ENCODE measurements around the gene MYL2. TPM values are rescaled to one million over a fixed set of nuclear protein-coding genes. Genes with fewer than 3 reads are reported as not detected.

The MYL2 gene
- total and polyA plus RNA-seq, 2 experiments from 2014 or later, result not detected

DNA sequence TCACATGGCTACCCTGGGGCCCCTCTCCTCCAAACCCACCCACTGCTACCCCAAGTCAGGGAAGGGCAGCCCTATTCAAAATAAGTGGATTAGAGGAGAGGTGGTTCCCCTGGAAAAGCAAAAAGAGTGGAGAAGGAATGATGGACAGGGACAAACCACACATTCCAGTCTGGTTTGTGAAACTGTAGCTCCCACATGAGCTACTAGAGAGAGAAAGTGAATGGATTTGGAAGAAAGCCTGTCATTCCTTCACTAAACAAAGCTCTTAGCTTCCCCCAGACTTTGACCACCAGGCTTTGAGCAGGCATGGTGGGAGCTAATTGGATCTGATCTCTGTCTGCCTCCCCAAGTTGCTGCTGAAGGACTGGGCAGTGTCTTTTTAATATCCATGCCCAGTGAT lies 45.6 kb downstream of the MYL2 start:
- Histone ChIP-seq H3K79me2 (ENCODE audit: insufficient read depth) (no peaks in the 10 kb centered on the region), H3K4me2 (ENCODE audit: unreplicated experiment) (no peak overlapping the region), H3K27me3 (replicated peaks; ENCODE audit: insufficient read depth) (peaks cover 30% of the 10 kb centered on the region), H3K9me3 (ENCODE audit: low read depth) (no peaks in the 10 kb centered on the region), H4K20me1 (ENCODE audit: insufficient read depth) (no peaks in the 10 kb centered on the region), H3K27ac (no peak overlapping the region), H3K4me3 (no peak overlapping the region), H2AFZ (no peak overlapping the region), H3K9me2 (ENCODE audit: insufficient read depth) (no peaks in the 10 kb centered on the region), H3K9ac (no peak overlapping the region), H3K4me1 (ENCODE audit: insufficient read depth) (peaks cover 8% of the 10 kb centered on the region; the same call in 1 of the 2 replicates), H3K36me3 (ENCODE audit: low read depth) (no peaks in the 10 kb centered on the region), H3F3A (ENCODE audit: insufficient read depth) (no peaks in the 10 kb centered on the region)
- TF ChIP-seq EZH2 (IDR thresholded peaks at IDR 0.05; ENCODE audit: insufficient read depth, poor library complexity, severe bottlenecking), result no peak
- TF ChIP-seq EZH2phosphoT487 (IDR thresholded peaks at IDR 0.05; ENCODE audit: insufficient read depth, low read depth), result no peak
- in situ Hi-C loops (cut with MboI), result no loop called here
- no peak for DNase-seq

DNA sequence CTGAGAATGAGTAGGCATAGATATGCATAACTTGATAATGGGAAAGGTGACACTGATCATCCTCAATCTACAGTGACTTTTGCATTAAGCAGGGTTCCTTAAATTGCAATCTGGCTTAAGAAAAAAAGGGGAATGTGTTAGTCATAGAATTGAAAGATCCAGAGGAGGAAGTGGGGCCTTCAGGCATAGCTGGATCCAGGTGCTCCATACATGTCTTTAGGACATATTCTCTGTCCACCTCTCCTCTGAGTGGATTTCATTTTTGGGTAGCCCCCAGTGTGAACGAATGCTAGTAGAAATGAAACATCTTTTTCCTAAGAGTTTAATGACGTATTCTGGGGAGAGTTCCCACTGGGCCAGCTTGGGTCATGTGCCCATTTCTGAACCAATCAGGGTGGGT lies 46.0 kb downstream of the MYL2 start:
- H3K4me3 ChIP-seq, result no peak overlapping the region
- no peak for DNase-seq
- H3K36me3 ChIP-seq (ENCODE audit: low read depth), result no peaks in the 10 kb centered on the region
- in situ Hi-C loops (cut with MboI), result no loop called here
- TF ChIP-seq EZH2 (IDR thresholded peaks at IDR 0.05; ENCODE audit: insufficient read depth, poor library complexity, severe bottlenecking) (no peak), EZH2phosphoT487 (IDR thresholded peaks at IDR 0.05; ENCODE audit: insufficient read depth, low read depth) (no peak)
- H3K9ac ChIP-seq, result no peak overlapping the region
- H3K79me2 ChIP-seq (ENCODE audit: insufficient read depth), result no peaks in the 10 kb centered on the region
- H4K20me1 ChIP-seq (ENCODE audit: insufficient read depth), result no peaks in the 10 kb centered on the region
- H3K27ac ChIP-seq, result no peak overlapping the region
- no peaks in the 10 kb centered on the region for H3K9me2 ChIP-seq (ENCODE audit: insufficient read depth)
- H3K27me3 ChIP-seq (replicated peaks; ENCODE audit: insufficient read depth), result peaks cover 30% of the 10 kb centered on the region
- H3K9me3 ChIP-seq (ENCODE audit: low read depth), result no peaks in the 10 kb centered on the region
- 39 to 54% methylated on average over 2 of the region's 2 CpGs for WGBS, 2 experiments (ENCODE audit: low coverage in 1 of 2, low lambda C conversion rate in 2 of 2, missing lambda C conversion rate in 2 of 2)
- no peak overlapping the region for H3K4me2 ChIP-seq (ENCODE audit: unreplicated experiment)
- H2AFZ ChIP-seq, result no peak overlapping the region
- no peaks in the 10 kb centered on the region for H3F3A ChIP-seq (ENCODE audit: insufficient read depth)
- peaks cover 8% of the 10 kb centered on the region; the same call in 1 of the 2 replicates for H3K4me1 ChIP-seq (ENCODE audit: insufficient read depth)

DNA sequence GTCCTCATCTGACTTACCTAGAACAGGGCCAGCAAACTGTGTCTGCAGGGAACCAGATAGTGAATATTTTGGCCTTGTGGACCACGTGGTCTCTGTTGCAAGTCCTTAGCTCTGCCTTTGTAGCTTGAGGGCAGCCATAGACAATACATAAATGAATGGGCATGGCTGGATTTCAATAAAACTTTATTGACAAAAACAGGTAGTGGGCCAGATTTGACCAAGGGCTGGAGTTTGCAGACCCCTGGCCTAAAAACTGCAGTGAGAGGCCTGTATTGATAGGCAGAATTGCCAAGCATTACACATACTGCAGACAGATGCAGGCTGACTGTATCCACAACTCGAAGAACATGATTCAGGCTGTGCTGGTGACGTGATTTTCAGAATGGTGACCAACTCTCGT lies 48.3 kb downstream of the MYL2 start:
- Histone ChIP-seq H2AFZ (no peak overlapping the region), H3K9me3 (ENCODE audit: low read depth) (no peaks in the 10 kb centered on the region), H3K79me2 (ENCODE audit: insufficient read depth) (no peaks in the 10 kb centered on the region), H3K4me2 (ENCODE audit: unreplicated experiment) (no peak overlapping the region), H3K27ac (no peak overlapping the region), H3K9ac (no peak overlapping the region), H3K27me3 (replicated peaks; ENCODE audit: insufficient read depth) (peaks cover 30% of the 10 kb centered on the region), H3K36me3 (ENCODE audit: low read depth) (no peaks in the 10 kb centered on the region), H3K4me1 (ENCODE audit: insufficient read depth) (no peaks in the 10 kb centered on the region), H4K20me1 (ENCODE audit: insufficient read depth) (no peaks in the 10 kb centered on the region), H3K9me2 (ENCODE audit: insufficient read depth) (no peaks in the 10 kb centered on the region), H3K4me3 (no peak overlapping the region), H3F3A (ENCODE audit: insufficient read depth) (no peaks in the 10 kb centered on the region)
- TF ChIP-seq EZH2 (IDR thresholded peaks at IDR 0.05; ENCODE audit: insufficient read depth, poor library complexity, severe bottlenecking), result no peak
- TF ChIP-seq EZH2phosphoT487 (IDR thresholded peaks at IDR 0.05; ENCODE audit: insufficient read depth, low read depth), result no peak
- WGBS, 2 experiments (ENCODE audit: low coverage in 1 of 2, low lambda C conversion rate in 2 of 2, missing lambda C conversion rate in 2 of 2), result 52 to 53% methylated on average over 4 of the region's 4 CpGs
- DNase-seq, result no peak
- in situ Hi-C loops (cut with MboI), result no loop called here

DNA sequence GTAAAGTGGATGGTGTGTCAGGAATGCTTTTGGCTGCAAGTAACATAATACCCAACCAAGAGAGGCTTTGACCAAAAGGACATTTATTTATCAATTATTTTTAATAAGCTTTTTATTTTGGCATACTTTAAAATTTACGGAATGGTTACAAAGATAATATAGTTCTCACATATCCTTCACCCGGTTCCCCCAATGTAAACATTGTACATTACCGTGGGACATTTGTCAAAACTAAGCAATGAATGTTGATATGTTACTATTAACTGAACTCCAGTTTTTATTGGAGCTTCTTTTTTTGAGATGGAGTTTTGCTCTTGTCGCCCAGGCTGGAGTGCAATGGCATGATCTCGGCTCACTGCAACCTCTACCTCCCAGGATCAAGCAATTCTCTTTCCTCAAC lies 50.6 kb downstream of the MYL2 start:
- Histone ChIP-seq H3K9ac (no peak overlapping the region), H3K9me2 (ENCODE audit: insufficient read depth) (no peaks in the 10 kb centered on the region), H3F3A (ENCODE audit: insufficient read depth) (no peaks in the 10 kb centered on the region), H3K4me2 (ENCODE audit: unreplicated experiment) (no peak overlapping the region), H3K4me1 (ENCODE audit: insufficient read depth) (no peaks in the 10 kb centered on the region), H2AFZ (no peak overlapping the region), H3K27me3 (replicated peaks; ENCODE audit: insufficient read depth) (peaks cover 26% of the 10 kb centered on the region), H3K79me2 (ENCODE audit: insufficient read depth) (no peaks in the 10 kb centered on the region), H3K4me3 (no peak overlapping the region), H3K36me3 (ENCODE audit: low read depth) (no peaks in the 10 kb centered on the region), H3K27ac (no peak overlapping the region), H3K9me3 (ENCODE audit: low read depth) (no peaks in the 10 kb centered on the region), H4K20me1 (ENCODE audit: insufficient read depth) (no peaks in the 10 kb centered on the region)
- in situ Hi-C loops (cut with MboI), result no loop called here
- no peak for DNase-seq
- TF ChIP-seq EZH2phosphoT487 (IDR thresholded peaks at IDR 0.05; ENCODE audit: insufficient read depth, low read depth) (no peak), EZH2 (IDR thresholded peaks at IDR 0.05; ENCODE audit: insufficient read depth, poor library complexity, severe bottlenecking) (no peak)
- 68% methylated on average over 5 of the region's 5 CpGs for WGBS, 2 experiments (ENCODE audit: low coverage in 1 of 2, low lambda C conversion rate in 2 of 2, missing lambda C conversion rate in 2 of 2)

DNA sequence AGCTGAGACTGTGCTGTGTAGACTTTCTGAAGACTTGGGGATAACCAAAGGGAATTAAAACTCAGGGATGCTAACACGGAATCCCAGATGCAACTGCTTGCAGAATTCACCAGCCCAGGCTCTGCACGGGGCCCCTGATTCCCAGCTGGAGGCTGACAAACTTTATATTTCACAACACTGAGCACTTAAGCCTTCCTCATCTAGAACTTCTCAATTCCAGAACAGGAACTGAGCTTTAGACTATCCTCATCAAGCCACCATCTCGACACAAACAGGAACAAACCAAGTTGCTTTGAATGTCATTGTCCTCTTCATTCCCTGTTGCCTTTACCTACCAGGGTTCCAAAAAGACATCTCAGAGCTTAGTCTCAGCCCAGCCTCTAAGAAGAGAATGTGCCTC lies 51.4 kb downstream of the MYL2 start:
- H3K4me2 ChIP-seq (ENCODE audit: unreplicated experiment), result no peak overlapping the region
- H3K9ac ChIP-seq, result no peak overlapping the region
- no peaks in the 10 kb centered on the region for H4K20me1 ChIP-seq (ENCODE audit: insufficient read depth)
- H3F3A ChIP-seq (ENCODE audit: insufficient read depth), result no peaks in the 10 kb centered on the region
- DNase-seq, result no peak
- H3K4me3 ChIP-seq, result no peak overlapping the region
- TF ChIP-seq EZH2phosphoT487 (IDR thresholded peaks at IDR 0.05; ENCODE audit: insufficient read depth, low read depth) (no peak), EZH2 (IDR thresholded peaks at IDR 0.05; ENCODE audit: insufficient read depth, poor library complexity, severe bottlenecking) (no peak)
- in situ Hi-C loops (cut with MboI), result no loop called here
- no peaks in the 10 kb centered on the region for H3K4me1 ChIP-seq (ENCODE audit: insufficient read depth)
- H3K9me3 ChIP-seq (ENCODE audit: low read depth), result no peaks in the 10 kb centered on the region
- H3K36me3 ChIP-seq (ENCODE audit: low read depth), result no peaks in the 10 kb centered on the region
- no peaks in the 10 kb centered on the region for H3K9me2 ChIP-seq (ENCODE audit: insufficient read depth)
- WGBS, 2 experiments (ENCODE audit: low coverage in 1 of 2, low lambda C conversion rate in 2 of 2, missing lambda C conversion rate in 2 of 2), result 46 to 54% methylated on average over 3 of the region's 3 CpGs
- peaks cover 19% of the 10 kb centered on the region for H3K27me3 ChIP-seq (replicated peaks; ENCODE audit: insufficient read depth)
- H3K27ac ChIP-seq, result no peak overlapping the region
- no peaks in the 10 kb centered on the region for H3K79me2 ChIP-seq (ENCODE audit: insufficient read depth)
- no peak overlapping the region for H2AFZ ChIP-seq
